Measurements from ENCODE around the gene MDM2.

GRCh38 chr12:68880660-68881325 lies 72.8 kb downstream of the MDM2 start:
- no peak for TF ChIP-seq EZH2 (IDR thresholded peaks at IDR 0.05; ENCODE audit: insufficient read depth, poor library complexity, severe bottlenecking)
- TF ChIP-seq EZH2phosphoT487 (IDR thresholded peaks at IDR 0.05; ENCODE audit: insufficient read depth, low read depth) = no peak
